Hematopoietic multipotent progenitor cell (in vitro differentiated cells): Measurements from ENCODE around the gene PPIE. TPM values are rescaled to one million over a fixed set of nuclear protein-coding genes. Genes with fewer than 3 reads are reported as not detected.
A peak's percentile ranks its signal among the peaks of the same experiment; 100 is the strongest.
"Not testable (repeated sequence)": the region's sequence is repeated elsewhere in the genome, so short reads cannot be mapped to it uniquely, and the experiment has no call there.

Experiments
- DNase-seq, 3 donors: peaks; one replicate each; pipeline ENCODE4 v3.0.0-alpha.2; 2011 to 2015; ENCODE audit warnings: low read depth in 2 of 3, low spot score in 2 of 3
- total RNA-seq: library from RNA; depleted of rRNA; stranded (reverse); fragments of >200 nt; gene quantifications from one replicate; pipeline ENCODE4 v1.2.3, GENCODE V29; 2012

The PPIE gene
- total RNA-seq, 1 donor, result 29.9 TPM

- no peak for DNase-seq
Observed at GRCh38 chr1:39776886-39777285, 38.2 kb downstream of the PPIE start.

GRCh38 chr1:39777306-39777705, 38.6 kb downstream of the PPIE start:
- no peak for DNase-seq

GRCh38 chr1:39777896-39778295, 39.2 kb downstream of the PPIE start:
- not testable (repeated sequence) for DNase-seq

- not testable (repeated sequence) for DNase-seq
Observed at GRCh38 chr1:39778463-39779099, 39.9 kb downstream of the PPIE start.

- DNase-seq, result peak in 1 of 3 donors; percentile 52
Observed at GRCh38 chr1:39779137-39779536, 40.5 kb downstream of the PPIE start.

- no peak for DNase-seq
Observed at GRCh38 chr1:39779821-39780220, 41.1 kb downstream of the PPIE start.

- DNase-seq, result no peak
Observed at GRCh38 chr1:39781349-39781715, 42.6 kb downstream of the PPIE start.

- DNase-seq, result no peak
Observed at GRCh38 chr1:39782103-39782502, 43.4 kb downstream of the PPIE start.

- DNase-seq, result not testable (repeated sequence)
Observed at GRCh38 chr1:39782685-39783084, 44.0 kb downstream of the PPIE start.

- not testable (repeated sequence) for DNase-seq
Observed at GRCh38 chr1:39786303-39787107, 47.8 kb downstream of the PPIE start.

GRCh38 chr1:39787108-39787375, 48.4 kb downstream of the PPIE start:
- not testable (repeated sequence) for DNase-seq

GRCh38 chr1:39787468-39787867, 48.8 kb downstream of the PPIE start:
- no peak for DNase-seq

GRCh38 chr1:39787964-39788363, 49.3 kb downstream of the PPIE start:
- not testable (repeated sequence) for DNase-seq

- DNase-seq, result peak in 1 of 3 donors; percentile 8
Observed at GRCh38 chr1:39788426-39788757, 49.7 kb downstream of the PPIE start.

- DNase-seq, result peak in 2 of 3 donors; percentile 15 to 23
Observed at GRCh38 chr1:39788758-39789570, 50.3 kb downstream of the PPIE start, which contains the start of gene BMP8B. TSS of gene BMP8B (minus strand) at chr1:39788865. CDS start at chr1:39788485, 380 bp downstream.

GRCh38 chr1:39789571-39790110, 51.0 kb downstream of the PPIE start:
- no peak for DNase-seq

GRCh38 chr1:39791838-39792237, 53.2 kb downstream of the PPIE start:
- no peak for DNase-seq

GRCh38 chr1:39795651-39796050, 57.0 kb downstream of the PPIE start:
- no peak for DNase-seq

GRCh38 chr1:39798859-39799769, 60.4 kb downstream of the PPIE start:
- DNase-seq, result peak; percentile 62 to 95 (median 93)

- DNase-seq, result peak in 2 of 3 donors; percentile 31 to 54
Observed at GRCh38 chr1:39799770-39800470, 61.2 kb downstream of the PPIE start.
